Measurements from ENCODE around the gene CEBPA. TPM values are rescaled to one million over a fixed set of nuclear protein-coding genes. Genes with fewer than 3 reads are reported as not detected.

CEBPA gene
- total RNA-seq, 1 donor from 2014 or later = 2.4 TPM

- DNase-seq = no peak
- intact Hi-C loops (cut with micrococcal nuclease) = no loop called here
- ATAC-seq = no peak
These were observed 10.5 kb downstream of the CEBPA start for GRCh38 chr19:33291623-33292534.

- no peak for ATAC-seq
- DNase-seq = no peak
- intact Hi-C loops (cut with micrococcal nuclease) = no loop called here
These were observed 11.2 kb downstream of the CEBPA start for GRCh38 chr19:33290956-33291622.

GRCh38 chr19:33290082-33290815 lies 12.1 kb downstream of the CEBPA start:
- intact Hi-C loops (cut with micrococcal nuclease) = no loop called here
- ATAC-seq (no peak), DNase-seq (no peak)

GRCh38 chr19:33289261-33289660 lies 13.1 kb downstream of the CEBPA start:
- intact Hi-C loops (cut with micrococcal nuclease) = no loop called here
- DNase-seq = no peak
- ATAC-seq = no peak

- DNase-seq = no peak
- intact Hi-C loops (cut with micrococcal nuclease) = no loop called here
- ATAC-seq = no peak
These were observed 13.7 kb downstream of the CEBPA start for GRCh38 chr19:33288666-33289065.

GRCh38 chr19:33287927-33288326 lies 14.4 kb downstream of the CEBPA start:
- ATAC-seq = no peak
- DNase-seq = no peak
- intact Hi-C loops (cut with micrococcal nuclease) = no loop called here

GRCh38 chr19:33287438-33287837 lies 14.9 kb downstream of the CEBPA start:
- ATAC-seq = no peak
- no peak for DNase-seq
- intact Hi-C loops (cut with micrococcal nuclease) = no loop called here

- DNase-seq (no peak), ATAC-seq (no peak)
- intact Hi-C loops (cut with micrococcal nuclease) = no loop called here
These were observed 15.4 kb downstream of the CEBPA start for GRCh38 chr19:33286899-33287298.

- intact Hi-C loops (cut with micrococcal nuclease) = no loop called here
- DNase-seq (no peak), ATAC-seq (peak; percentile 22)
These were observed 16.9 kb downstream of the CEBPA start for GRCh38 chr19:33285441-33285927.

GRCh38 chr19:33284756-33285155 lies 17.6 kb downstream of the CEBPA start:
- ATAC-seq (no peak), DNase-seq (no peak)
- intact Hi-C loops (cut with micrococcal nuclease) = no loop called here

GRCh38 chr19:33284146-33284643 lies 18.1 kb downstream of the CEBPA start:
- intact Hi-C loops (cut with micrococcal nuclease) = no loop called here
- ATAC-seq = no peak
- DNase-seq = no peak

GRCh38 chr19:33283589-33283988 lies 18.7 kb downstream of the CEBPA start:
- DNase-seq (no peak), ATAC-seq (no peak)
- intact Hi-C loops (cut with micrococcal nuclease) = no loop called here

GRCh38 chr19:33282036-33282671 lies 20.2 kb downstream of the CEBPA start:
- intact Hi-C loops (cut with micrococcal nuclease) = no loop called here
- no peak for DNase-seq
- ATAC-seq = no peak

GRCh38 chr19:33281296-33281926 lies 20.9 kb downstream of the CEBPA start:
- intact Hi-C loops (cut with micrococcal nuclease) = no loop called here
- no peak for ATAC-seq
- DNase-seq = no peak

GRCh38 chr19:33280351-33280921 lies 21.9 kb downstream of the CEBPA start:
- DNase-seq (no peak), ATAC-seq (peak; percentile 44)
- intact Hi-C loops (cut with micrococcal nuclease) = no loop called here

GRCh38 chr19:33279430-33280350 lies 22.6 kb downstream of the CEBPA start:
- no peak for DNase-seq
- intact Hi-C loops (cut with micrococcal nuclease) = no loop called here
- no peak for ATAC-seq

All from left ventricle myocardium superior (tissue), 1 donor.